GM23338 (cell line): ENCODE data around the gene CHST6. TPM values are rescaled to one million over a fixed set of nuclear protein-coding genes. Genes with fewer than 3 reads are reported as not detected.
A peak's percentile ranks its signal among the peaks of the same experiment; 100 is the strongest.
"Not testable (repeated sequence)": the region's sequence is repeated elsewhere in the genome, so short reads cannot be mapped to it uniquely, and the experiment has no call there.

ENCODE experiments used
- ATAC-seq: fragments of 200-7000 bp; cut with Tn5 transposase; 3 replicates; pipeline ENCODE4 v1.9.1; 2020
- DNase-seq: peaks from one replicate; pipeline ENCODE4 v3.0.0-alpha.2; 2015; ENCODE audit warnings: low spot score
- H2AFZ ChIP-seq: fragments of 200-600 bp; sonication (generic); 2 replicates; pipeline ENCODE4 v1.8.0; 2016; ENCODE audit warnings: antibody characterized with exemption, mild to moderate bottlenecking, moderate library complexity
- H3F3A ChIP-seq: fragments of 200-600 bp; sonication (generic); replicated peaks from 2 replicates; pipeline ENCODE4 v1.8.0; 2017; ENCODE audit warnings: antibody characterized with exemption, mixed run types, low read depth
- H3K27ac ChIP-seq: fragments of 200-600 bp; sonication (generic); 2 replicates; pipeline ENCODE4 v1.6.1; 2016; ENCODE audit warnings: low read depth
- H3K27me3 ChIP-seq: fragments of 200-600 bp; sonication (generic); 2 replicates; pipeline ENCODE4 v1.8.0; 2016; ENCODE audit warnings: mild to moderate bottlenecking, mixed run types, moderate library complexity; ENCODE audit not compliant: insufficient read depth
- H3K36me3 ChIP-seq: fragments of 200-600 bp; sonication (generic); 2 replicates; pipeline ENCODE4 v1.8.0; 2016; ENCODE audit warnings: mild to moderate bottlenecking; ENCODE audit not compliant: insufficient read depth
- H3K4me1 ChIP-seq: fragments of 200-600 bp; sonication (generic); 2 replicates; pipeline ENCODE4 v1.8.0; 2016; ENCODE audit warnings: mild to moderate bottlenecking, moderate library complexity; ENCODE audit not compliant: insufficient read depth
- H3K4me2 ChIP-seq: fragments of 200-600 bp; sonication (generic); 2 replicates; pipeline ENCODE4 v1.7.1; 2017; ENCODE audit warnings: mixed run types
- H3K4me3 ChIP-seq: fragments of 200-600 bp; sonication (generic); 2 replicates; pipeline ENCODE4 v1.6.1; 2016; ENCODE audit warnings: mixed run types
- H3K79me2 ChIP-seq: fragments of 200-600 bp; sonication (generic); replicated peaks from 2 replicates; pipeline ENCODE4 v1.8.0; 2017; ENCODE audit warnings: mild to moderate bottlenecking; ENCODE audit not compliant: insufficient read depth
- H3K9me2 ChIP-seq: fragments of 200-600 bp; sonication (generic); 2 replicates; pipeline ENCODE4 v1.8.0; 2017; ENCODE audit not compliant: insufficient read depth
- H4K20me1 ChIP-seq: fragments of 200-600 bp; sonication (generic); replicated peaks from 2 replicates; pipeline ENCODE4 v1.8.0; 2017; ENCODE audit warnings: mild to moderate bottlenecking; ENCODE audit not compliant: insufficient read depth
- H3K27ac Mint-ChIP-seq: 2 replicates; pipeline ENCODE4 v1.8.0; 2020; ENCODE audit warnings: inconsistent platforms, mild to moderate bottlenecking, moderate library complexity, mixed read lengths
- H3K27me3 Mint-ChIP-seq: 3 replicates; pipeline ENCODE4 v1.8.0; 2022; ENCODE audit warnings: low read depth, mild to moderate bottlenecking, moderate library complexity, mixed read lengths, inconsistent platforms; ENCODE audit not compliant: insufficient read depth, poor library complexity
- H3K36me3 Mint-ChIP-seq: 3 replicates; pipeline ENCODE4 v1.8.0; 2021; ENCODE audit warnings: low read depth, mild to moderate bottlenecking, inconsistent platforms, moderate library complexity, mixed read lengths
- H3K4me1 Mint-ChIP-seq: 3 replicates; pipeline ENCODE4 v1.8.0; 2020; ENCODE audit warnings: mild to moderate bottlenecking, inconsistent platforms, mixed read lengths
- H3K4me3 Mint-ChIP-seq: 3 replicates; pipeline ENCODE4 v1.8.0; 2021; ENCODE audit warnings: moderate library complexity, mild to moderate bottlenecking, inconsistent platforms, mixed read lengths
- H3K9me3 Mint-ChIP-seq: 3 replicates; pipeline ENCODE4 v1.8.0; 2020; ENCODE audit warnings: moderate library complexity, mild to moderate bottlenecking, inconsistent platforms, mixed read lengths
- CREB1 ChIP-seq: fragments of 250-450 bp; sonication (Bioruptor Pico); IDR thresholded peaks from 2 replicates; pipeline ENCODE4 v1.5.0; 2020; ENCODE audit warnings: low read depth, mild to moderate bottlenecking, moderate library complexity
- CTCF ChIP-seq, 2 experiments: fragments of 200-600 bp in 1 of 2; sonication (generic) in 1 of 2; conservative IDR thresholded peaks; 2 replicates each; pipeline versions ENCODE4 v1.5.1 to v1.6.1; 2016 to 2017; ENCODE audit warnings: antibody characterized with exemption in 2 of 2, low read depth in 2 of 2, mild to moderate bottlenecking in 2 of 2, moderate library complexity in 1 of 2
- ETS1 ChIP-seq: IDR thresholded peaks from 2 replicates; pipeline ENCODE4 v1.6.1; 2016; ENCODE audit warnings: antibody characterized with exemption
- EZH2 ChIP-seq: fragments of 200-600 bp; sonication (generic); IDR thresholded peaks from one replicate; pipeline ENCODE4 v1.8.0; 2017; ENCODE audit warnings: antibody characterized with exemption, mild to moderate bottlenecking, low read depth; ENCODE audit not compliant: unreplicated experiment
- EZH2phosphoT487 ChIP-seq: fragments of 200-600 bp; sonication (generic); IDR thresholded peaks from one replicate; pipeline ENCODE4 v1.8.1; 2018; ENCODE audit warnings: antibody characterized with exemption; ENCODE audit not compliant: unreplicated experiment
- NANOG ChIP-seq: IDR thresholded peaks from 2 replicates; pipeline ENCODE4 v1.6.1; 2016; ENCODE audit warnings: antibody characterized with exemption, borderline replicate concordance
- POLR2AphosphoS5 ChIP-seq: IDR thresholded peaks from 2 replicates; pipeline ENCODE4 v1.6.1; 2016; ENCODE audit warnings: antibody characterized with exemption, low read depth
- STAT1 ChIP-seq: IDR thresholded peaks from one replicate; pipeline ENCODE4 v1.6.1; 2016; ENCODE audit warnings: antibody characterized with exemption; ENCODE audit not compliant: unreplicated experiment
- ZNF114 ChIP-seq: fragments of 250-450 bp; sonication (Bioruptor Pico); IDR thresholded peaks from 2 replicates; pipeline ENCODE4 v1.5.0; 2020; ENCODE audit warnings: mild to moderate bottlenecking, moderate library complexity
- ZNF331 ChIP-seq: fragments of 250-450 bp; sonication (Bioruptor Pico); IDR thresholded peaks from 2 replicates; pipeline ENCODE4 v1.5.0; 2020; ENCODE audit warnings: low read depth, mild to moderate bottlenecking, moderate library complexity
- long read RNA-seq: library from polyadenylated mRNA; unstranded; transcript quantifications from one replicate; pipeline ENCODE4 v2.0.0, GENCODE V29; 2020; ENCODE audit not compliant: unreplicated experiment
- polyA plus RNA-seq: library from polyadenylated mRNA; unstranded; fragments of >200 nt; fragmentation: Nextera tagmentation; extraction: Ambion mirVana; gene quantifications from 2 replicates; pipeline ENCODE4 v1.2.1, GENCODE V29; 2016
- total RNA-seq: library from RNA; depleted of rRNA; stranded (reverse); fragments of >200 nt; shearing (Covaris generic); gene quantifications from 2 replicates; pipeline ENCODE4 v1.2.3, GENCODE V29; 2014; rRNA removed

Gene CHST6
- total RNA-seq (13.2 and 22.2 TPM in 2 replicates), polyA plus RNA-seq (2.7 and 3.3 TPM in 2 replicates)
- long read RNA-seq, partial matches to known transcripts = 0 of 7 reads
- long read RNA-seq, other reads (novel, unspliced or antisense) = 7 of 7 reads

GRCh38 chr16:75495076-75495674 lies at the start of gene CHST6:
CHST6 (minus strand) TSS chr16:75495441; CDS start chr16:75479828, 15,613 bp downstream.
- Mint-ChIP-seq H3K4me1 (peaks cover 8% of the 10 kb centered on the region; the same call in 1 of the 3 replicates), H3K9me3 (no peaks in the 10 kb centered on the region), H3K27ac (0 out of 2 replicates have a peak within 1 kb of the TSS, but pooled peaks have one; percentile 31), H3K36me3 (no peaks in the 10 kb centered on the region), H3K27me3 (peaks cover 6% of the 10 kb centered on the region), H3K4me3 (peak within 1 kb of the TSS; percentile 94)
- Histone ChIP-seq H3K36me3 (no peaks in the 10 kb centered on the region), H3K27ac (0 out of 2 replicates have a peak within 1 kb of the TSS, but pooled peaks have one; percentile 32), H4K20me1 (no peaks in the 10 kb centered on the region; the same call in 1 of the 2 replicates), H3K4me3 (peak within 1 kb of the TSS; percentile 95), H2AFZ (peak within 1 kb of the TSS; percentile 96), H3F3A (peaks cover 19% of the 10 kb centered on the region), H3K4me2 (peak within 1 kb of the TSS; percentile 99), H3K4me1 (peaks cover 10% of the 10 kb centered on the region; the same call in 1 of the 2 replicates), H3K79me2 (peaks cover 5% of the 10 kb centered on the region; the same call in 1 of the 2 replicates), H3K9me2 (no peaks in the 10 kb centered on the region), H3K27me3 (peaks cover 13% of the 10 kb centered on the region)
- ATAC-seq (peak; percentile 91), DNase-seq (peak; percentile 91)
- TF ChIP-seq POLR2AphosphoS5 (peak; percentile 97), EZH2phosphoT487 (no peak)

GRCh38 chr16:75542462-75542861 lies 47.2 kb upstream of the CHST6 start:
- H3K4me1 ChIP-seq, H3K27me3 ChIP-seq, H3K27me3 Mint-ChIP-seq, H3K9me3 Mint-ChIP-seq, H3K36me3 ChIP-seq, ATAC-seq, H3K4me3 ChIP-seq, H3K9me2 ChIP-seq, H3K4me1 Mint-ChIP-seq, DNase-seq, H3K4me2 ChIP-seq, H3K27ac ChIP-seq, H3K4me3 Mint-ChIP-seq, H2AFZ ChIP-seq, H3K36me3 Mint-ChIP-seq, H4K20me1 ChIP-seq, H3K79me2 ChIP-seq, H3F3A ChIP-seq, H3K27ac Mint-ChIP-seq: not testable (repeated sequence)

- H3K9me2 ChIP-seq = no peaks in the 10 kb centered on the region
- no peaks in the 10 kb centered on the region for H4K20me1 ChIP-seq
- ATAC-seq (no peak), DNase-seq (no peak)
- no peaks in the 10 kb centered on the region for H3K36me3 ChIP-seq
- H3K36me3 Mint-ChIP-seq = peaks cover 7% of the 10 kb centered on the region; the same call in 1 of the 3 replicates
- no peak overlapping the region for H3K4me3 ChIP-seq
- no peaks in the 10 kb centered on the region for H3K27me3 ChIP-seq
- no peaks in the 10 kb centered on the region for H3F3A ChIP-seq
- no peak overlapping the region for H2AFZ ChIP-seq
- H3K4me1 ChIP-seq = no peaks in the 10 kb centered on the region
- no peak overlapping the region for H3K4me2 ChIP-seq
- no peaks in the 10 kb centered on the region for H3K4me1 Mint-ChIP-seq
- no peak overlapping the region for H3K27ac ChIP-seq
- no peaks in the 10 kb centered on the region for H3K27me3 Mint-ChIP-seq
- no peaks in the 10 kb centered on the region for H3K79me2 ChIP-seq
- no peak overlapping the region for H3K27ac Mint-ChIP-seq
- no peaks in the 10 kb centered on the region for H3K9me3 Mint-ChIP-seq
- no peak overlapping the region for H3K4me3 Mint-ChIP-seq
- TF ChIP-seq NANOG = no peak
- TF ChIP-seq ZNF114 (CRISPR knock-in tag) = no peak
- TF ChIP-seq CREB1 = no peak
- no peak for TF ChIP-seq EZH2
- TF ChIP-seq STAT1 = no peak
- no peak for TF ChIP-seq CTCF (conservative IDR thresholded peaks at IDR 0.05; ENCODE audit: low read depth in 2 of 2)
- TF ChIP-seq ETS1 = no peak
- TF ChIP-seq EZH2phosphoT487 = no peak
- TF ChIP-seq ZNF331 = no peak
Measured at GRCh38 chr16:75541236-75541635, 46.0 kb upstream of the CHST6 start.
